Hippocampal formation (tissue), 2 donors: ENCODE results near the gene COL5A1.
"Not testable (repeated sequence)": the region's sequence is repeated elsewhere in the genome, so short reads cannot be mapped to it uniquely, and the experiment has no call there.

Experiments
- DNase-seq, 2 donors: peaks; one replicate each; lab custom pipeline; 2025; lab: John Stamatoyannopoulos, UW

COL5A1 gene

GRCh38 chr9:134855231-134855899 lies 213.8 kb downstream of the COL5A1 start:
- DNase-seq: no peak

GRCh38 chr9:134855900-134856377 lies 214.3 kb downstream of the COL5A1 start:
- DNase-seq: no peak

GRCh38 chr9:134857451-134857850 lies 215.8 kb downstream of the COL5A1 start:
- DNase-seq: not testable (repeated sequence)

GRCh38 chr9:134858051-134858841 lies 216.6 kb downstream of the COL5A1 start:
- no peak for DNase-seq

- DNase-seq: no peak
Measured at GRCh38 chr9:134860510-134860909, 218.9 kb downstream of the COL5A1 start.

GRCh38 chr9:134861595-134862334 lies 220.2 kb downstream of the COL5A1 start:
- no peak for DNase-seq

- no peak for DNase-seq
Measured at GRCh38 chr9:134863306-134863902, 221.8 kb downstream of the COL5A1 start.

- no peak for DNase-seq
Measured at GRCh38 chr9:134863941-134864820, 222.6 kb downstream of the COL5A1 start.

GRCh38 chr9:134864821-134865190 lies 223.2 kb downstream of the COL5A1 start:
- DNase-seq: no peak

- no peak for DNase-seq
Measured at GRCh38 chr9:134867917-134868750, 226.5 kb downstream of the COL5A1 start.

GRCh38 chr9:134868751-134869553 lies 227.3 kb downstream of the COL5A1 start:
- DNase-seq: no peak

- no peak for DNase-seq
Measured at GRCh38 chr9:134869554-134870300, 228.1 kb downstream of the COL5A1 start.

GRCh38 chr9:134870301-134870694 lies 228.7 kb downstream of the COL5A1 start:
- no peak for DNase-seq

GRCh38 chr9:134870746-134871662 lies 229.4 kb downstream of the COL5A1 start:
- no peak for DNase-seq

- DNase-seq: no peak
Measured at GRCh38 chr9:134871697-134872340, 230.2 kb downstream of the COL5A1 start.

- no peak for DNase-seq
Measured at GRCh38 chr9:134872482-134873231, 231.1 kb downstream of the COL5A1 start.
